Measurements from ENCODE around the gene TAB3. TPM values are rescaled to one million over a fixed set of nuclear protein-coding genes. Genes with fewer than 3 reads are reported as not detected.

The TAB3 gene
- total RNA-seq, 1 experiment from 2014 or later = 13.5 TPM

GRCh38 chrX:30786374-30786773, 102.7 kb downstream of the TAB3 start:
- Histone ChIP-seq H4K5ac (ENCODE audit: insufficient read length, low read depth, low read length) (no peak overlapping the region), H3K23me2 (ENCODE audit: insufficient read length, low read depth, low read length, poor library complexity, severe bottlenecking) (no peaks in the 10 kb centered on the region), H2BK5ac (ENCODE audit: insufficient read length, low read length) (no peak overlapping the region), H3K79me1 (ENCODE audit: insufficient read depth, low read depth, low read length, poor library complexity, severe bottlenecking) (no peaks in the 10 kb centered on the region), H3K4ac (ENCODE audit: low read depth, low read length) (no peak overlapping the region), H2AFZ (ENCODE audit: low read length) (no peak overlapping the region), H3K4me1 (ENCODE audit: insufficient read depth, low read length) (no peaks in the 10 kb centered on the region), H4K20me1 (ENCODE audit: control insufficient read depth, insufficient read depth, insufficient read length) (peaks cover 5% of the 10 kb centered on the region), H2AK5ac (ENCODE audit: insufficient read length, low read length) (no peak overlapping the region), H3K56ac (ENCODE audit: insufficient read length, low read depth, low read length) (no peak overlapping the region), H3K27ac (ENCODE audit: insufficient read length, low read depth, low read length) (no peak overlapping the region), H2BK20ac (ENCODE audit: low read depth, low read length, poor library complexity, severe bottlenecking) (no peak overlapping the region), H2BK120ac (ENCODE audit: low read depth, low read length, poor library complexity, severe bottlenecking) (no peak overlapping the region), H3K4me2 (ENCODE audit: insufficient read depth, insufficient read length, low read length) (no peak overlapping the region), H2BK15ac (ENCODE audit: low read depth, low read length) (no peak overlapping the region), H4K8ac (replicated peaks; ENCODE audit: insufficient read length, low read depth, low read length) (no peak overlapping the region), H3K14ac (ENCODE audit: insufficient read depth, low read length) (no peak overlapping the region), H3T11ph (ENCODE audit: low read length) (no peak overlapping the region), H3K18ac (ENCODE audit: insufficient read length, low read depth, low read length) (no peak overlapping the region), H3K79me2 (ENCODE audit: insufficient read depth, low read length) (no peaks in the 10 kb centered on the region), H2BK12ac (ENCODE audit: insufficient read length, low read depth, low read length) (no peak overlapping the region), H3K27me3 (ENCODE audit: insufficient read depth, low read length) (no peaks in the 10 kb centered on the region), H3K23ac (ENCODE audit: insufficient read length, low read depth, low read length) (no peak overlapping the region), H3K9ac (ENCODE audit: extremely low read depth, insufficient read length, low read length) (no peak overlapping the region), H4K91ac (ENCODE audit: insufficient read length, low read depth, low read length) (no peak overlapping the region), H3K9me3 (ENCODE audit: control insufficient read depth, low read depth, low read length) (no peaks in the 10 kb centered on the region)
- no peak for TF ChIP-seq CTCF (conservative IDR thresholded peaks at IDR 0.05)
- Mint-ChIP-seq H3K4me1 (peaks cover 4 to 6% of the 10 kb centered on the region in 2 experiments; a peak in 3 of 4 replicates), H3K9me3 (peaks cover 35 to 51% of the 10 kb centered on the region in 2 experiments), H3K36me3 (ENCODE audit: insufficient read depth in 1 of 3, low read depth in 3 of 3) (peaks cover 0 to 2% (median 1%) of the 10 kb centered on the region in 3 experiments; a peak in 2 of 7 replicates), H3K27me3 (ENCODE audit: low read depth) (peaks cover 13% of the 10 kb centered on the region), H3K27ac (no peak overlapping the region), H3K4me3 (no peak overlapping the region)
- no peak for DNase-seq

All from H9 (cell line).